COLO668 (cell line): Measurements from ENCODE around the gene SLC6A18.
"Not testable (repeated sequence)": the region's sequence is repeated elsewhere in the genome, so short reads cannot be mapped to it uniquely, and the experiment has no call there.

Source experiments
- DNase-seq: peaks from one replicate; lab custom pipeline; 2025; ENCODE audit not compliant: unreplicated experiment; lab: John Stamatoyannopoulos, UW

SLC6A18 gene

GRCh38 chr5:1228120-1228519, 2.9 kb downstream of the SLC6A18 start:
- peak; percentile 51 for DNase-seq

- DNase-seq, result not testable (repeated sequence)
These were observed 3.8 kb downstream of the SLC6A18 start for GRCh38 chr5:1229023-1229422.

GRCh38 chr5:1229822-1230221, 4.6 kb downstream of the SLC6A18 start:
- DNase-seq, result no peak

DNA sequence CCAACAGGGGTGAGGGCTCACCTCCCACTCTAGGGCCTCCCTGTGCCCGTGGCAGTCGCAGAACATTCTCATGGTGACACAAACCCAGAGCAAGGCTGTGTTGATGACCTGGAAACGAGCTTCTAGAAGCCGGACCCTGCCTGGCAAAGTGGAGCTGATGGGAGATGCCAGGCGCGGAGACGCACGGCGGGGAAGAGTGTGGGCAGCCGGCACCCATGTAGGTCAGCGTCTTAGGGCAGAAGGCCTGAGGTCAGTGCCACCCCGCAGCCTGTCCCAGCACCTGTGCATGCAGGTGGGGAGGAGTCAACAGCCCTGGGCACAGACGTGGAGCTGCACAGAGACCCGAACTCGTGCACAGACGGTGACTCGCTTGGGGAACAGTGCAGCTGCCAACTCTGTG, 5.4 kb downstream of the SLC6A18 start:
- DNase-seq, result no peak

GRCh38 chr5:1231354-1231905, 6.2 kb downstream of the SLC6A18 start:
- no peak for DNase-seq

- peak; percentile 26 for DNase-seq
These were observed 7.6 kb downstream of the SLC6A18 start for GRCh38 chr5:1232780-1233179.

DNA sequence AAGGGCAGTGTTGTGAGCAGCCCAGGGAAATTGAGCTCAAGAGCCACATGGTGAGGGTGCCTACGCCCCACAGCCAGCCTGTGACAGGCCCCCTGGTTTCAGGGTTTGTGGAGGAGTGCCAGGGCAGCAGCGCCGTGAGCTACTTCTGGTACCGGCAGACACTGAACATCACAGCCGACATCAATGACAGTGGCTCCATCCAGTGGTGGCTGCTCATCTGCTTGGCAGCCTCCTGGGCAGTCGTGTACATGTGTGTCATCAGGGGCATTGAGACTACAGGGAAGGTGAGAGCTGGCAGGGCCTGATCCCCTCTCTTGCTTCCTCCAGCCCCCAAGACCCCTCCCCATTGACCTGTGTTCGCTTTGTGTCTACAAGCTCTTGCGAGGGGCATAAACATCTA, 10.2 kb downstream of the SLC6A18 start:
- peak; percentile 33 for DNase-seq

DNA sequence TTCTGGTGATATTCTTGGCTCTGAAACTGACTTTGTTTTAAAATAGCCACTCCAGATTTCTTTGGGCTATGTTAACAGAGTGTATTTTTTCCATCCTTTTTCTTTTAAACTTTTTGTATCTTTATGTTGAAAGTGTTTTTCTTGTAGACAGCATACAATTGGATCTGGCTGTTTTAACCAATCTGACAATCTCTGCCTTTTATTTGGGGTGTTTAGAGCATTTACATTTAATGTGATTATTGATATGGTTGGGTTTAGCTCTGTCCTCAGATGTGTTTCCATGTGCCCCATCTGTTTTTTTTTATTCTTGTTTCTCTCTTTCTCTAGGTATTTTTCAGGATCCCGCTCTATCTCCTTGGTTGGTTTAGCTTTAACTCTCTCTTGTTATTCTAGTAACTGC, 10.7 kb downstream of the SLC6A18 start:
- no peak for DNase-seq

DNA sequence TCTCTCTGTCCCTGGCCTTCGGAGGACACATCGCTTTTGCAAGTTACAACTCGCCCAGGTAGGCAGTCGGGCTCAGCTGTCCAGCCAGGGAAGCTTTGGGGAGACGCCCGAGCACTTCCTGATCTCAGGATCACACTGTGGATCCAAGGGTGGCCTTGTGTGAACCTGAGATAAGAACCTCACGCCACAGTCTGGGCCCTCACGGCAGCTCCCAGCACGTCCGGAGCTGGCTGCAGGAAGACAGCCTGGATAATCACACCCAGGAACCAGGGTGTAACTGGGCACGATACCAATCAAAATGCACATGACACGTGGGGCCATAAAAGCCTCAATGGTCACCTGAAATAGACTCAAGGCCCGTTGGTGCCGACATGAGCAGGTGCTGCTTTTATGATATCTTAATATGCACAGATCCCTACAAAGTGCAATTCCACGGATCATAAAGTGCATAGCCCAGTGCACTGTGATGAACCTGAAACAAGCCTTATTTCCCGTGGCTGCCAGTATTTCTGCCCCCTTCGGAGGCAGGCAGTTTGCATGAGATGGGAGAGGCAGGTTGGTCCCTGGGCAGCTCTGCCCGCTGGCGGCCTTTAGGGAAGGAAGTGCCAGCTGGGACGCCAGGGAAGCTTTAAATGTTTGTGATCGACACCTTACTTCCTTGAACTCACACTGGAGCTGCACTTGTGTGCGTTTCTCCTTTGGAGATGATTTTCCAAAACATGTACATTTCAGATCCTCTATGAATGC, 14.5 kb downstream of the SLC6A18 start:
- DNase-seq, result peak; percentile 67

GRCh38 chr5:1240496-1241260, 15.5 kb downstream of the SLC6A18 start:
- DNase-seq, result no peak

DNA sequence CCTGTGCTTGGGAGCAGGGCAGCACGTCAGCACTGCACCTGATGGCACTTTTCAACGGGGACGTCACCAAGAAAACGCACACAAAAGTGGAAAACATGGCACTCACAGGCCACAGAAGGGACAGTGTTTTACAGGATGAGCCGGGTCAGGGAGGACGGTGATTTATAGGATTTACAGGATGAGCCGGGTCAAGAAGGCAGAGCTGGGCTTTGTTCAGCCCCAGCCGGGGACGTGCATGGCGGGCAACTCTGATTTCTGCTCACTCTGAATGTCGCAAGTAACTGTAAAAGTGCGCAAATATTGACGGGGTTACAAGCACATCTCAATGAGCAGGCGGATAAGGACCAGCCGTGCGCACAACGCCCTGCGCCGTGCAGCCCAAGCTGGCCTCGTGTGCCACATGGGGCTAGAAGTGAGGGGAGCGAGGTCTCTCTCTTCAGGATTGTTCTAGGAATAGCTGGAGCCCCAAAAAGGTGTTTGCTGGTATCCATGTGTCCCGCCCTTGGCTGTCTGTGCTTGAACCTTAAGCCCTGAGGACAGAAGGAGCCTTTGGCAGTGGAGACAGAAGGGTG, 16.4 kb downstream of the SLC6A18 start:
- no peak for DNase-seq

GRCh38 chr5:1242733-1243486, 17.7 kb downstream of the SLC6A18 start:
- DNase-seq, result no peak

DNA sequence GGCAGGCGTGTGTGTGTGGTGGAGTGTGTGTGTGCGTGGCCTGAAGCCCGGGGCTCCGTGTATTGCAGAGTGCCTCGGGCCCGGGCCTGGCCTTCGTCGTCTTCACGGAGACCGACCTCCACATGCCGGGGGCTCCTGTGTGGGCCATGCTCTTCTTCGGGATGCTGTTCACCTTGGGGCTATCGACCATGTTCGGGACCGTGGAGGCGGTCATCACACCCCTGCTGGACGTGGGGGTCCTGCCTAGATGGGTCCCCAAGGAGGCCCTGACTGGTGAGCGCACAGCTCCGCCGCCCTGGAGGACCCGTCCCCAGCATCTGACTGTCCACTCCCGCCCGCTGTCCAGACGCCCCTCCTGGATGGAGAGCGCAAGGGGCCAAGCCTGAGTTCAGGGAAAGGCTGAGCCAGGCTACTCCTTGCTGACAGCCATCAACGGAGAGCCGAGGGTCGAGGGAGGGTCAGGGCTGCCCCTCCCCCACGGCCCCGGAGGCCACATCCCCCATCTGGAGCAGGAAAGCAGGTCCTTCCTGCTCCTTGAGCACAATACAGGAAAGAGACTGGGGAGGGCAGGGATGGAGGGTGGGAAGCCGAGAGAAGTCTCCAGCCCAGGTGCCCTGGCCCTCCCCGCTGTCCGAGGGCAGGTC, 18.4 kb downstream of the SLC6A18 start:
- DNase-seq, result no peak

- DNase-seq, result no peak
These were observed 19.1 kb downstream of the SLC6A18 start for GRCh38 chr5:1244255-1244654.

GRCh38 chr5:1244976-1245375, 19.8 kb downstream of the SLC6A18 start:
- peak; percentile 27 for DNase-seq

DNA sequence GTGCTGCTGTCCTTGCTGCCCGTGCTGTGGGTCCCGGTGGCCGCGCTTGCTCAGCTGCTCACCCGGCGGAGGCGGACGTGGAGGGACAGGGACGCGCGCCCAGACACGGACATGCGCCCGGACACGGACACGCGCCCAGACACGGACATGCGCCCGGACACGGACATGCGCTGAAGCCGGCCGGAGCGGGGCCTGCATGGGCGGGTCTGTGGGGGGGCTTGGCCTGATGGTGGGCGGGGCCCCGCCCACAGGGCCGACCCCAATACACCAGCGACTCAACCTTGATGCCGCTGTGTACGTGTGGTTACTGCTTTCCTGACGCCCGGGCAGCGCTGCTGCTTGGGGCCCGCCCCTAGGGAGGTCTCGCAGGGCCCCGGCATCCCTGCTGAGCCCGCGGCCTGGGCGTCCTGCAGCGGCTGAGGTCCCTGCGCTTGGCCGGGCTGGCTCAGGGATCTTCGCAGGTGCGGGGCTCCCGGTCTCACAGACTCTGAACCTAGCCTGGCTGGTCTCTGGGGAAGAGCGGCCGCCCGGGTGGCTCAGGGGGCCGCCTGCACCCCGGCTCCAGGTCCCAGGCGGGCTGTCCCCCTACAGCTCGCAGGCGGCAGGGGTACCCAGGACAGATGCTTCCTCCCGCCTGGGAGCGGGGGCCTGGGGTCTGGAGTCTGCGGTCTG, 20.9 kb downstream of the SLC6A18 start:
- DNase-seq, result peak; percentile 58

DNA sequence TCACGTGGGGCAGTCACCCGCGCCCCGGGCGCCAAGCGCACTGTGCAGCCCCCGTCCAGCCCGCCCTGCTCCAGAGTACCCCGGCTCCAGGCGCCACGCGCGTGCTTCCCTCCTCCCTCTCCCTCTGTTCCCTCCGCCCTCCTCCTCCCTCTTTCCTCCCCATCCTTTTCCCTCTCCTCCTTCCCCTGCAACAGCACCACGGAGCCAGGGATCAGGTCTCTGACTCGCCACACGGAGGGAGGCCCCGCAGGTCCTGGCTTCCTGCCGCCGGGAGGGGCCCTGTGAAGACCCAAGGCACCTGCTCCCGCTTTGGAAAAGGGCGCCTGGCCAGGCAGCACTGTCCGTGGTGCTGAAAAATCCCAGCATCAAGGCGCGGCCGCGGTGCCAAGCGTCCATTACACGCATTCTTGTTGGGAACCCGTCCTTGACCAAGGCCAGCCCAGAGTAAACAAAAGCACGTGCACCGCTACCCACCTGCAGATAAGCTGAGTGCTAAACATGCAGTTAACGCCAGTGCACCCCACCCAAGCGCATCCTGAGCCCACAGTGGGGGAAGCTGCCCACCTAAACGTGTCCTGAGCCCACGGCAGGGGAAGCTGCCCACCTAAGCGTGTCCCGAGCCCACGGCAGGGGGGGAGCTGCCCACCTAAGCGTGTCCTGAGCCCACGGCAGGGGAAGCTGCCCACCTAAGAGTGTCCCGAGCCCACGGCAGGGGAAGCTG, 21.7 kb downstream of the SLC6A18 start:
- peak; percentile 74 for DNase-seq

- DNase-seq, result no peak
These were observed 22.6 kb downstream of the SLC6A18 start for GRCh38 chr5:1247811-1248210.
